CD4-positive, alpha-beta T cell treated with Interleukin-12 subunit alpha and Interleukin-12 subunit beta, for 1 hour (primary cell): ENCODE results near the gene GXYLT1.
A peak's percentile ranks its signal among the peaks of the same experiment; 100 is the strongest.
"Not testable (repeated sequence)": the region's sequence is repeated elsewhere in the genome, so short reads cannot be mapped to it uniquely, and the experiment has no call there.

Source experiments
- DNase-seq: peaks from one replicate; pipeline ENCODE4 v3.0.0-alpha.2; 2020

GXYLT1 gene, protein sequence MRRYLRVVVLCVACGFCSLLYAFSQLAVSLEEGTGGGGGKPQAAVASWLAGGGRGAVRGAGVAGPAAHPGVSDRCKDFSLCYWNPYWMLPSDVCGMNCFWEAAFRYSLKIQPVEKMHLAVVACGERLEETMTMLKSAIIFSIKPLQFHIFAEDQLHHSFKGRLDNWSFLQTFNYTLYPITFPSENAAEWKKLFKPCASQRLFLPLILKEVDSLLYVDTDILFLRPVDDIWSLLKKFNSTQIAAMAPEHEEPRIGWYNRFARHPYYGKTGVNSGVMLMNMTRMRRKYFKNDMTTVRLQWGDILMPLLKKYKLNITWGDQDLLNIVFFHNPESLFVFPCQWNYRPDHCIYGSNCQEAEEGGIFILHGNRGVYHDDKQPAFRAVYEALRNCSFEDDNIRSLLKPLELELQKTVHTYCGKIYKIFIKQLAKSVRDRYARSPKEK

GRCh38 chr12:42144408-42145196, at the start of gene GXYLT1:
TSS of gene GXYLT1 (minus strand) at chr12:42144874. CDS start at chr12:42144646, 228 bp downstream.
- DNase-seq = peak; percentile 83

GRCh38 chr12:42192686-42193085, 48.0 kb upstream of the GXYLT1 start:
- no peak for DNase-seq

DNA sequence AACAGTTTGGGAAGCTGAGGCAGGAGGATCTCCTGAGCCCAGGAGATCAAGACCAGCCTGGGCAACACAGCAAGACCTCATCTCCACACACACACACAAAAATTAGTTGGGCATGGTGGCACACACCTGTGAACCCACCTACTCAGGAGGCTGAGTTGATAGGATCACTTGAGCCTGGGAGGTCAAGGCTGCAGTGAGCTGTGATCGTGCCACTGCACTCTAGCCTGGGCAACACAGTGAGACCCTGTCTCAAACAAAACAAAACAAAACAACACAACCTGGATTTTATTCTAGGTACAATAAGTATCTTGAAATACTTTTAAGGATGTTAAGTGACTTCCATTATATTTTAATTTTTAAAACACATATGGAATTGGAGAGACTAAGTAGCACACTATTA, 47.6 kb upstream of the GXYLT1 start:
- no peak for DNase-seq

DNA sequence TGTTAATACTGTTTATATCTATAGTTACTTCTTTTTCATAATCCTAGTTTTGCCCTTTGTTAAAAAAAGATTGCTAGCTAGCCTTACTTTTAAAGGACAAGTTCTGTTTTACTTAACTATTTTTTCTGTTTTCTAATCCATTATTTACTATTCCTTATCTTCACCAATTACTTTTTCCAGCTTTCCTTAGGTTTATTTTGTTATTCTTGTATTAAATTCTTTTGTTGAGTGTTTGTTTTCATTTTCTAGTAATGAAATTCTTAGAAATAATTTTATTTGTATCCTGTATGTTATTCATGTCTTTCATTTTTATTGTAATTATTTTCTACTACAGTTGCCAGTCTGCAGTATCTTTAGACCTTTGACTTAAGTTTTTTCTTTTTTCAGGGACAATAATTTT, 45.7 kb upstream of the GXYLT1 start:
- DNase-seq = no peak

GRCh38 chr12:42188275-42188674, 43.6 kb upstream of the GXYLT1 start:
- DNase-seq = not testable (repeated sequence)

DNA sequence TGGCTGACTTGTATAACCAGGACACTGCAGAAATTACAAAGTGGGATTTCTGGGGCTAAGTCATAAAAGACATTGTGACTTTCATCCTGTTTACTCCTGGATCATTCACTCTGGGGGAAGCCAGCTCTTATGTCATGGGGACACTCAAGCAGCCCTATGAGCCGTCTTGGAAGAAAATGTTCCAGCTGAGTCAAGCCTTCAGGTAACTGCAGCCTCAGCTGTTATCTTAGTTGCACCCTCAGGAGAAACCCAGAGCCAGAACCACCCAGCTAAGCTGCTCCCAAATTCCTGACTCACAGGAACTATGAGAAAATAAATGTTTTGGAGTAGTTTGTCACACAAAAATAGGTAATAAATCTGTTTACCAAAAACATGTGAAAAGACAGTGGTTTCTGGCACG, 43.1 kb upstream of the GXYLT1 start:
- DNase-seq = no peak

GRCh38 chr12:42186793-42187192, 42.1 kb upstream of the GXYLT1 start:
- DNase-seq = no peak

DNA sequence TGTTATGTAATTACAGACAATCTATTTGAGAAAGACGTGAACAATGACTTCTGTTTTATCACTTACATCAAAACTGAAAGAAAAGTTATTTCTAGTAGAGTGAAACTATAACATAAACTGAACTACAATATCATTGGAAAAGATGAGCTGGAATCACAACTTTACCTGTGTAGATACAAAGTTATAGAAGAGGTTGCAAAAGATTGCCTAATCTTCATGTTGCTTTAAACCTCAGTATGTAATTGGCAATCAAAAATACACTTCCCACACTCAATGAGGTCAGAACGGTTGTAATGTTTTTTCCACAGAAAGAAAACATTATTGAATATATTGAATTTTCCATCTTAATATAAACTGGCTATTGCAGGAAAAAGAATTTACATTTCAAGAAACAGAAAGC, 37.7 kb upstream of the GXYLT1 start:
- no peak for DNase-seq

GRCh38 chr12:42180990-42181596, 36.4 kb upstream of the GXYLT1 start:
- DNase-seq = no peak

- no peak for DNase-seq
Measured at GRCh38 chr12:42178101-42178500, 33.4 kb upstream of the GXYLT1 start.

DNA sequence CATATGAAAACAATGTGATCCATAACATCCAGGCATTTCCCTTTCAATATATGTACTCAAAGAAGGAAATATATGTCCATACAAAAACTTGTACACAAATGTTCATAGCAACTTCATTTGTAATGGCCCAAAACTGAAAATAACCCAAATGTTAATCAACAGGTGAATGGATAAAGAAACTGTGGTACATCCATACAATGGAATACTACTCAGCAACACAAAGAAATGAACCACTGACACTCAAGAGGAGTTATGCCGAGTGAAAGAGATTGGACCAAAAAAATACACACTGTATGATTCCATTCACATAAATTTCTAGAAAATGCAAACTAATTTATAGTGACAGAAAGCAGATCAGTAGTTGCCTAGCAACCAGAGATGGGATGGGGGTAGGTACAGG, 30.3 kb upstream of the GXYLT1 start:
- no peak for DNase-seq

- no peak for DNase-seq
Measured at GRCh38 chr12:42173961-42174521, 29.4 kb upstream of the GXYLT1 start.

DNA sequence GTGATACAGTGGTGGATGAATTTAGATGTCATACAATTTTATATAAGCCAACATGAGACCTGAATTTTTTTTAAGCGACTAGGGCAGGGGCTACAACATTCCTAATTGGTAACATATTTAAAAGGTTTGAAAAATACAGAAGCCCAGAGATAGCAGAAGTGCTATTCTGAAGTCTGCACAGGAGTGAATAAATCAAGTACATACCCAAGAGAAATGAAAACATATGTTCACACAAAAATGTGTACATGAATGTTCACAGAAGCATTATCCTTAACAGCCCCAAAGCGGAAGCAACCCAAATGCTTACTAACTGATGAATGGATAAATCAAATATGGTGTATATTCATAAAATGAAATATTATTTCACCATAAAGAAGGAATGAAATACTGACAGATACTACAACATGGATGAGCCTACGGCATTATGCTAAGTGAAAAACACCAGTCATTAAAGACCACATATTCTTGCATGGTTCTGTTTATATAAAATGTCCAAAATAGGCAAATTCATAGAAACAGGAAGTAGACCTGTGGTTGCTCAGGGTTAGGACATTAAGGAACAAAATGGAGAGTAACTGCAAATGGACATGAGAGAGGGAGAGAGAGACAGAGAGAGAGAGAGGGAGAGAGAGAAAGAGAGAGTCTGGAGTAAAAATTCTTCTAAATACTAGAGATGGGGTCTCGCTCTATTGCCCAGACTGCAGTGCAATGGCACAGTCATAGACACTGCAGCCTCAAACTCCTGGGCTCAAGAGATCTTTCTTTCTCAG, 28.0 kb upstream of the GXYLT1 start:
- DNase-seq = no peak

- no peak for DNase-seq
Measured at GRCh38 chr12:42167711-42168110, 23.0 kb upstream of the GXYLT1 start.

- no peak for DNase-seq
Measured at GRCh38 chr12:42166501-42166900, 21.8 kb upstream of the GXYLT1 start.

DNA sequence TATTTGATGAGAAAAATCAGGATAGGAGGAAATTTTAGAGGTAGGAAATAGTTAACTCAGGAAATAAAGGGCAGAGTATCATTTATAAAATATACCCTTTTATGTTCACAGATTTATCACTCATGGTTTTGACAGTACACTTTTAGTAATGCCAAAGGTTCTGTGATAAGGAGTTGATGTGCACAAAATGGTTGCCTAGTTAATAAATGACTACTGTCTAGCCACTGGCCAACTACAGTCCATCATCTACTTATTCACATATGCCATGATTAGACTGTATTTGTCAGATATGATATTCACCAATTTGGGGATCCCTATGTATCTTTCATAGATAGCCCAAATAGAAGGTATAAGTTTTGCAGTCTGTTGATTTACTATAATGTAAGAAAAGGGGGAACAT, 19.2 kb upstream of the GXYLT1 start:
- no peak for DNase-seq

GRCh38 chr12:42162965-42163364, 18.3 kb upstream of the GXYLT1 start:
- DNase-seq = no peak

DNA sequence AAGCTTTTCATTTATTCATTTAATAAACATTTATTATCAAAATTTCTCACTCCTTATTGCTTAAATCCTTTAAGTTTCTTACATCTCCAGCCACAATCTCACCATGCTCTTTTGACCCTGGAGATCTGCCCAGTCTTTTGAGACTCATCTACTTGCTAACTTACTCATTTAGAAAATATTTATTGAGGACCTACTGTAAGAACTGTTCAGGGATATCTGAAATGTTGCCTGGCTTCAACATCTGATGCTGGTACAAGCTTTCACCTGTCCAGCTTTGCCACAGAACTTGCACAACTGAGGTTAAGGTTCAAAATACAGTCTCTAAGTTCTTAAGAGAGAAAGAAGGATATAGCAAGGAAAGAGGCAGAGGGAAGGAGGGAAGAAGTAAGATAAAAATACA, 17.5 kb upstream of the GXYLT1 start:
- DNase-seq = no peak

- no peak for DNase-seq
Measured at GRCh38 chr12:42161529-42161928, 16.9 kb upstream of the GXYLT1 start.

- DNase-seq = no peak
Measured at GRCh38 chr12:42156232-42156631, 11.6 kb upstream of the GXYLT1 start.

DNA sequence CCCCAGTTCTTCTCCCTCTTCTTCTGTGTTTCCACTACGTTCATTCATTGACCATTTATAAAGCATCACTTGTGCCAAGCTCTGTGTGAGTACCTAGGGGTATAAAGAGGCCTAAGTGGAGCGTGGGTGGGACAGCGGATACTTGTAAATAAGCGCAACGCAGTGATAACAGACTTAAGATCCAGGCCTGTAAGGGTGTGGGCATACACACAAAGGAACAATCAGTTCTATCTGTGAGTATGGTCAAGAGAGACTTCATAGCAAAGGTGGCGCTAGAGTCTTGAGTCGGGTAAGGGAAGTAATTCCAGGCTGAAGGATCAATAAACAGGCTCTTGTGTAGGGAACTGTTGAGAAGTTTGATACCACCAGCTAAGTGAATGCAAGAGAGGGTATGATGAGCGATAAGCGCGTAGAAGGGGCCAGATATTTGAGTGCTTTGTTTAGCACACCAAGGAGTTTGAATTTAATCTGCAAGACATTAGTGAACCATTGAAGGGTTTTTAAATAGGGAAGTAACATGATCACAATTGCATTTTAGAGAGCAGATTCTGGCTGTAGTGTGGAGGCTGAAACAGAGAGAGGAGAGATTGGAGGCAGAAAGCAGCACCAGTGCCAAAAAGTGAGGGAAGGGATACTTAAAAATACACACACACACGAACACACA, 1.0 kb upstream of the GXYLT1 start:
- no peak for DNase-seq

DNA sequence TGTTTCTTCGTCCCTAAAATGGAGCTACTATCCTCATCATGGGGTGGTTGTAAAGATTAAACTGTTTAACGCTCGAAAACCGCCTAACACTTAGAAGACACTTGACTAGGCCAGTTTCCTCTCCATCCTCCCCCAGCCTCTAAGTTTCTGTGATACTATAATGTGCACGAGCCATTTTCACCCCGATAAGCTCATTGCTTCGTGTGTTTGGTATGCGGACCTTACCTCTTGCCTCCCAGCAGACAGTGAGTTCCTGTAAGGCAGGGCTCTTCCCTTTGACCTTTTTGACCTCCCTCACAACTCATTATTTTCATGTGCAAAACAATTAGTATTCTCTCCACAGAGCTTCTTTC, 499 bp upstream of the GXYLT1 start:
- no peak for DNase-seq

- DNase-seq = no peak
Measured at GRCh38 chr12:42144158-42144407, 591 bp downstream of the GXYLT1 start.
